ENCODE data around the gene THSD4. TPM values are rescaled to one million over a fixed set of nuclear protein-coding genes. Genes with fewer than 3 reads are reported as not detected.

The THSD4 gene
- total and polyA plus RNA-seq, 2 donors: 23.9 to 75.1 TPM

- DNase-seq (ENCODE audit: extremely low spot score): no peak
- H3K4me3 ChIP-seq (ENCODE audit: low read depth, low read length): no peak overlapping the region
- peaks cover 2% of the 10 kb centered on the region for H3K4me1 ChIP-seq (ENCODE audit: insufficient read depth)
- no peak overlapping the region for H3K27ac ChIP-seq (ENCODE audit: low read depth)
- WGBS: 67% methylated on average over 3 of the region's 3 CpGs
- H3K36me3 ChIP-seq (ENCODE audit: insufficient read depth): no peaks in the 10 kb centered on the region
These were observed 217.9 kb downstream of the THSD4 start for GRCh38 chr15:71333136-71333700.

GRCh38 chr15:71333839-71334238, 218.6 kb downstream of the THSD4 start:
- no peak overlapping the region for H3K4me3 ChIP-seq (ENCODE audit: low read depth, low read length)
- DNase-seq (ENCODE audit: extremely low spot score): no peak
- WGBS: 44% methylated on average over 3 of the region's 3 CpGs
- H3K4me1 ChIP-seq (ENCODE audit: insufficient read depth): peaks cover 2% of the 10 kb centered on the region
- H3K27ac ChIP-seq (ENCODE audit: low read depth): no peak overlapping the region
- H3K36me3 ChIP-seq (ENCODE audit: insufficient read depth): no peaks in the 10 kb centered on the region

GRCh38 chr15:71334434-71334833, 219.2 kb downstream of the THSD4 start:
- 90% methylated on average over 2 of the region's 2 CpGs for WGBS
- Histone ChIP-seq H3K4me3 (ENCODE audit: low read depth, low read length) (no peak overlapping the region), H3K4me1 (ENCODE audit: insufficient read depth) (peaks cover 2% of the 10 kb centered on the region), H3K27ac (ENCODE audit: low read depth) (no peak overlapping the region), H3K36me3 (ENCODE audit: insufficient read depth) (no peaks in the 10 kb centered on the region)
- DNase-seq (ENCODE audit: extremely low spot score): no peak

GRCh38 chr15:71334873-71335272, 219.6 kb downstream of the THSD4 start:
- Histone ChIP-seq H3K4me3 (ENCODE audit: low read depth, low read length) (no peak overlapping the region), H3K27ac (ENCODE audit: low read depth) (no peak overlapping the region), H3K4me1 (ENCODE audit: insufficient read depth) (peaks cover 2% of the 10 kb centered on the region), H3K36me3 (ENCODE audit: insufficient read depth) (no peaks in the 10 kb centered on the region)
- WGBS: 83% methylated on average over 3 of the region's 3 CpGs
- no peak for DNase-seq (ENCODE audit: extremely low spot score)

GRCh38 chr15:71335591-71335990, 220.3 kb downstream of the THSD4 start:
- DNase-seq (ENCODE audit: extremely low spot score): no peak
- 45% methylated on average over 3 of the region's 3 CpGs for WGBS
- H3K36me3 ChIP-seq (ENCODE audit: insufficient read depth): no peaks in the 10 kb centered on the region
- H3K27ac ChIP-seq (ENCODE audit: low read depth): no peak overlapping the region
- H3K4me3 ChIP-seq (ENCODE audit: low read depth, low read length): no peak overlapping the region
- peaks cover 2% of the 10 kb centered on the region for H3K4me1 ChIP-seq (ENCODE audit: insufficient read depth)

- Histone ChIP-seq H3K4me3 (ENCODE audit: low read depth, low read length) (no peak overlapping the region), H3K4me1 (ENCODE audit: insufficient read depth) (peaks cover 2% of the 10 kb centered on the region), H3K36me3 (ENCODE audit: insufficient read depth) (no peaks in the 10 kb centered on the region), H3K27ac (ENCODE audit: low read depth) (no peak overlapping the region)
- 83% methylated on average over 3 of the region's 3 CpGs for whole genome bisulfite sequencing
- no peak for DNase-seq (ENCODE audit: extremely low spot score)
These were observed 221.4 kb downstream of the THSD4 start for GRCh38 chr15:71336671-71337070.

- H3K4me1 ChIP-seq (ENCODE audit: insufficient read depth): peaks cover 2% of the 10 kb centered on the region
- peak; percentile 72 for DNase-seq (ENCODE audit: extremely low spot score)
- peak overlapping the region; percentile 51 for H3K27ac ChIP-seq (ENCODE audit: low read depth)
- no peak overlapping the region for H3K4me3 ChIP-seq (ENCODE audit: low read depth, low read length)
- WGBS: 63% methylated on average over 5 of the region's 5 CpGs
- H3K36me3 ChIP-seq (ENCODE audit: insufficient read depth): no peaks in the 10 kb centered on the region
These were observed 222.1 kb downstream of the THSD4 start for GRCh38 chr15:71337197-71337845.

- no peak for DNase-seq (ENCODE audit: extremely low spot score)
- Histone ChIP-seq H3K4me3 (ENCODE audit: low read depth, low read length) (no peak overlapping the region), H3K4me1 (ENCODE audit: insufficient read depth) (peaks cover 2% of the 10 kb centered on the region), H3K36me3 (ENCODE audit: insufficient read depth) (no peaks in the 10 kb centered on the region), H3K27ac (ENCODE audit: low read depth) (no peak overlapping the region)
- 62% methylated on average over 9 of the region's 9 CpGs for WGBS
These were observed 223.0 kb downstream of the THSD4 start for GRCh38 chr15:71338265-71338664.

- peaks cover 2% of the 10 kb centered on the region for H3K4me1 ChIP-seq (ENCODE audit: insufficient read depth)
- H3K4me3 ChIP-seq (ENCODE audit: low read depth, low read length): no peak overlapping the region
- H3K27ac ChIP-seq (ENCODE audit: low read depth): no peak overlapping the region
- H3K36me3 ChIP-seq (ENCODE audit: insufficient read depth): no peaks in the 10 kb centered on the region
- WGBS: 93% methylated on average over 7 of the region's 7 CpGs
- no peak for DNase-seq (ENCODE audit: extremely low spot score)
These were observed 223.7 kb downstream of the THSD4 start for GRCh38 chr15:71338827-71339542.

GRCh38 chr15:71341811-71342550, 226.7 kb downstream of the THSD4 start:
- H3K36me3 ChIP-seq (ENCODE audit: insufficient read depth): no peaks in the 10 kb centered on the region
- no peak overlapping the region for H3K27ac ChIP-seq (ENCODE audit: low read depth)
- DNase-seq (ENCODE audit: extremely low spot score): no peak
- no peak overlapping the region for H3K4me3 ChIP-seq (ENCODE audit: low read depth, low read length)
- H3K4me1 ChIP-seq (ENCODE audit: insufficient read depth): peaks cover 1% of the 10 kb centered on the region
- 81% methylated on average over 8 of the region's 8 CpGs for WGBS

GRCh38 chr15:71342658-71343057, 227.4 kb downstream of the THSD4 start:
- Histone ChIP-seq H3K36me3 (ENCODE audit: insufficient read depth) (no peaks in the 10 kb centered on the region), H3K27ac (ENCODE audit: low read depth) (no peak overlapping the region), H3K4me1 (ENCODE audit: insufficient read depth) (no peaks in the 10 kb centered on the region), H3K4me3 (ENCODE audit: low read depth, low read length) (no peak overlapping the region)
- no peak for DNase-seq (ENCODE audit: extremely low spot score)
- 95% methylated on average over 7 of the region's 7 CpGs for WGBS

- DNase-seq (ENCODE audit: extremely low spot score): no peak
- Histone ChIP-seq H3K4me3 (ENCODE audit: low read depth, low read length) (no peak overlapping the region), H3K4me1 (ENCODE audit: insufficient read depth) (no peaks in the 10 kb centered on the region), H3K27ac (ENCODE audit: low read depth) (no peak overlapping the region), H3K36me3 (ENCODE audit: insufficient read depth) (no peaks in the 10 kb centered on the region)
- 92% methylated on average over 5 of the region's 5 CpGs for WGBS
These were observed 229.0 kb downstream of the THSD4 start for GRCh38 chr15:71344316-71344715.

- H3K27ac ChIP-seq (ENCODE audit: low read depth): no peak overlapping the region
- no peak for DNase-seq (ENCODE audit: extremely low spot score)
- no peak overlapping the region for H3K4me3 ChIP-seq (ENCODE audit: low read depth, low read length)
- WGBS: 79% methylated on average over 5 of the region's 5 CpGs
- H3K4me1 ChIP-seq (ENCODE audit: insufficient read depth): no peaks in the 10 kb centered on the region
- H3K36me3 ChIP-seq (ENCODE audit: insufficient read depth): no peaks in the 10 kb centered on the region
These were observed 229.9 kb downstream of the THSD4 start for GRCh38 chr15:71345186-71345585.
